NCI-H2107 (cell line): ENCODE results near the gene FER1L5.

Experiments
- DNase-seq: peaks from one replicate; lab custom pipeline; 2025; lab: John Stamatoyannopoulos, UW

Gene FER1L5

DNA sequence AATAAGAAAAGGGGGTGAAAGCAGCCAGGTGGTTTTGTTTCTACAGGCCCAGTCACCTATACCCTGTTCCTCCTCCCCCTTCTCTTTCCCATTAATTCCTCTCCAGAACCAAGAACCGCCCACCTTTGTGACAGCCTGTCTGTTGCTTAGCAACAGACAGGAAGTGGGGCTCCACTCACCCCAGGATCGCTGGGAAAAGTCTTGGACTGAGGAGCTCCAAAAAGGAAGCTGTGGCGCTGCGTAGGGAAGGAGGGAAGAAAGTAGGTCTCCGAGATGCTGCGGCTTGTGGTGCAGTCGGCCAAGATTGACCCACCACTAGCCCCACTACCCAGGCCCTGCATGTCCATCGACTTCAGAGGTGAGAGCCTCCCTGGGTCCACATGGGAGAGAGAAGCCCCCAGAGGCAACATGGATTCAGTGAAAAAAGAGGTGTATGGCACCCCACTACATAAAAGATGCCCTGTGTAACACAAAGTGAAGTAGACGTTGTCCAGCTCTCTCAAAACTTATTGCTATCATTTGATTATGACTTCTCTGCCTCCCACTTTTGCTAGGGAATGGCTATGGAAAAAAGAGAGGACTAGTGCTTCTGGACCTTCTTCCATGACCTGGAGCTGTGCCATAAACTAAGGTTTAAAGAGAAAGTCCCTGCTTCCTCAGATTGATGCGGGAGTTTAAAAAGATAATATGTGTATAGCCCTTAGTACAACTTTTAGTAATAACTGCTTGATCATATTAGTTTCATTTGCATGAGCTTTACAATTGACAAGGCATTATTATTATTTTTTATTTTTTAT is at the start of gene FER1L5:
TSS of gene FER1L5 (plus strand) at position 201 of the 797 bp plus-strand sequence. CDS start at position 274, 73 bp downstream.
- DNase-seq: no peak

DNA sequence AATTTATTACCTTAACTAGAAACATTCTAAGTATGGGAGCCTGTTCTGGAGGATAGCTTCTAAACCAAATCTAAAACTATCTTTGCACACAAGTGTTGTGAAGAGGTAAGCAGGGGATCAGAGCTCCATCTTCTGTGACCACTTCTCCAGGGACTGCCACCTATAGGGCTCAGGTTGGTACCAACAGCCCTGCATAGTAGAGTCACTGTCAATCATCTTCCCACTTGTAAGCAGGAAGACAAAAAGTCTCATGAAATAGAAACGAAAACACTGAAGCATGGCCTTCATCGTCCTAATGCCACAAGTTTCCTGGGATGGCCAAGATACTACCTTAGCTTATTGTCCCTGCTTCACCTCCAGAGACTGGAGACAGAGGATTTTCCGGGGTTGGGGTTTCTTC is 48.3 kb upstream of the FER1L5 start:
- no peak for DNase-seq

DNA sequence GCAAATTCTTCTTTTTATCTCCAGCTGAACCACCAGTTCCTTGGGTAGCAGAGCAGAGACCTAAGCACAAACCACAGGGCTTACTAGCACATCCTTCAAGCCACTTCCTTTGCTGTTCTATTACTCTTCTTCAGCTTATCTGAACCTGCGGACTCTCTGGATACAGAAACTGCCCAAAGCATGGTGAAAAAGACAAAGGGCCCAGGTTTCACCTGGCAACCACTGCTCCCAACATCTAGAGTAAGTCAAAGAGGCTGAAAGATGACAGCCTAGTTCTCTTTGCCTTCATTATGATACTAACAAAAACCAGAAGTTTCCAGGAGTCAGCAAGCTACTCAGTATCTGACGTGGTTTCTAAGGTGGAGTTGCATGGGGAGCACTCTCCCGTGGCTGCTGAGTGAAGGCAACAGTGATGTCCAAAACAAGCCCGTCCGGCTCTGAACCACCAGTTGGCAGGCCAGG is 47.8 kb upstream of the FER1L5 start:
- DNase-seq: no peak

DNA sequence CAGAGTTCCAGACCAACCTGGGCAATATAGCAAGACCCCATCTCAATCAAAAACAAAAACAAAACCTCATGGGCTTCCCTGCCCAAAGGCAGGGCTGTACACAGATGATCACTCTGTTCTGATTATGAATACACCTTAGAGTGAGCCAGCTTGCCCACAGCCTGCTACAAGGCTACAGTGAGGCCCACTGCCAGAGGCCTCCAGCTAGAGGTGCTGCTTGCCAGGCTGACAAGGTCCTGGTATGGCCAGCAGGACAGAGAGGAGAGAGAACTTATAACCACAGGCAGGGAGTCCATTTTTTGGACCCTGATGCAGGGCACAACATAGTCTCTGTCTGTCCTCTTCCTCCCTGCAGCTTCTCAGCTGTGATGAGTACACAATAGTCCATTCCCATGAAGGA is 46.0 kb upstream of the FER1L5 start:
- no peak for DNase-seq

DNA sequence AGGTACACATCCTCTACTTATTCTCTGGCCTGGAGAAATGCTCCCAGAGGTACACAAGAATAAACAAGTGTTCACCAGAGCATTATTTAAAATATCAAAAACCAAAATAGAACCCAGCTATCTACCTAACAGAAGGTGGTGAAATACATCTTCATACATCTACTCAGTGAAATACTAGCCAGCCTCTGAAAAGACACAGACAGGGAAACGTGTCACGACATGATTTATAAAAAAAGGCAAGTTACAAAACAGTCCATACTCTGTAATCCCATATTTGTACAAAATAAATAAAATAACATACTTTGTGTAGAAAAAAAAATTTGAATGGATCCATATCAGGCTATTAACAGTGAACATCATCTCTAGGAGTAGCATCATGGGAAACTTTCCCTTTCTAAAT is 42.6 kb upstream of the FER1L5 start:
- DNase-seq: no peak

DNA sequence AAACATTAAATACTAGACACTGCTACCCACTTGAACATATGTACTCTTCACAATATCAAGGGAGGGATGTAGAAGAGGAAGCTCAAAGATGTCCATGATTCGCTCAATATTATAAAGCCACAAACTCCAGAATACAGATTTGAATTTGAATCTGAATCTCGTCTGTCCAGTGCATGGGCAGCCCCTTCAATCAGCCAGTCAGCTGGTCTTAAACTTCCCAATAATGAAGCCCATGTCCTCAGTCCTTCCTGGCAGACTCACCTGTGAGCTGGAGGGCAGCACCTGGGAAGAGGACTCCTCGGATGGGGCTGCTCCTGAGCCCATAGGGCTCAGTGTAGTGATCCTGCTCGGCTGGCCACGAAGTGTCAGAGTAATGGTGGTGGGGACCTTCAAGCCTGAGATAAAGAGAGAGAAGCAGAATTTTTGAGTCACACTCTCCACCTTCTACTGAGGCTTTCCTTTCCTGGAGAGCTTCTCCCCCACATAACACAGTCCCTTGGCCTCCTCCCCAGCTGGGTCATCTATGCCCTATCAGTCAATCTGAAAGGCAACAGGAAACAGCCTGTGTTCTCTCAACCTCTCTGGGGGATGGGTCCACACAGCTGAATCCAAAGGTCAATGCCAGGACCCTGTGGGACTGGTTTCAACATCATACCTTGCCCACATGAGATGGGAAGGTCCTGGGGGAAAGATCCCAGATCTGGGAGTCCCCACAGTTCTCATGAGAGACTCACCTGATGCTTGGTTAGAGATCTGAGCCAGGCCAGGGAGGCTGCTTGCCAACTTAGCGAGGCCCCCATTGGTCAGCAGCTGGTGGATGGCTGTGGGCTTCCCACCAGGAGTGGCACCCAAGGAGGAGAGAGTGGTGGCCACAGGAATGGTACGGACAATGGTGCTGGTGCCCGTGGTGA is 40.9 kb upstream of the FER1L5 start:
- DNase-seq: no peak

DNA sequence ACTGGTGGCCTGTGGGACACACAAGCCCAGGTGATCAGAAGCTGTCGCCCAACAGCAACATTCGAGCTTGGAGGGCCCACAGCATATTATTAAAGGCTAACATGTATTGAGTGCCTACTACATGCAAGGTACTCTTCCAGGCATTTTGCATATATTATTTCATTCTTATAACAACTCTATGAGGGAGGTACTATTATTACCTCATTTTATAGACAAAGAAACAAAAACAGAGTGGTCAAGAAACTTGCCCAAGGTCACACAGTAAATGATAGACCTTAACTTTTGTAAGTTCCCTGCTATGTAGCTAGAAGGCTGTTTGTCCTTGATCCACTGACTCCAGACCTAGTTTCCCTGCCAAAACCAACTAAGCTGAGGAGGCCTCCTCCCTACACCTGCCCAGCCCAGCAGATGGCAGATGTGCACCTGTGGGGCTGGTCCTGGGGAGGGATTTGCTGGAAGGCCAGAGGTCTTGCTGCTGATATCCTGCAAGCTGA is 40.2 kb upstream of the FER1L5 start:
- no peak for DNase-seq

DNA sequence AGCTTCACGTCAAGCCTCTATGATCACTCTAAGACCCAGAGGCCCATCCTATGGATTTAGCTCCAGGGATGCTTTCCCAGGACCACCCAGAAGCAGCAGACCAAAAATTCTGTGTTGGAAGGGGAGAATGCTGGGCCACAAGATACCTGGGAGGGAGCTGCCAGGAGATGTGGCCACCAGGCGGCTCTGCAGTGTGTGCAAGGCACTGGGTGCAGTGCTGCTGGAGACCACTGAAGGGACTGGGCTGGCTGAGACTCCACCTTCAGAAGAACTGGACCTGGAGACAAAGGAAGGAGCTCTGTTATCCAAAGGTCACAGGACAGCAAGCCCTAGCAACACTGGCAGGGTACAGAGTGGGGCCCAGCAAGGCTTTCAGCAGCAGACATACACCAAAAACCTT is 38.5 kb upstream of the FER1L5 start:
- no peak for DNase-seq

DNA sequence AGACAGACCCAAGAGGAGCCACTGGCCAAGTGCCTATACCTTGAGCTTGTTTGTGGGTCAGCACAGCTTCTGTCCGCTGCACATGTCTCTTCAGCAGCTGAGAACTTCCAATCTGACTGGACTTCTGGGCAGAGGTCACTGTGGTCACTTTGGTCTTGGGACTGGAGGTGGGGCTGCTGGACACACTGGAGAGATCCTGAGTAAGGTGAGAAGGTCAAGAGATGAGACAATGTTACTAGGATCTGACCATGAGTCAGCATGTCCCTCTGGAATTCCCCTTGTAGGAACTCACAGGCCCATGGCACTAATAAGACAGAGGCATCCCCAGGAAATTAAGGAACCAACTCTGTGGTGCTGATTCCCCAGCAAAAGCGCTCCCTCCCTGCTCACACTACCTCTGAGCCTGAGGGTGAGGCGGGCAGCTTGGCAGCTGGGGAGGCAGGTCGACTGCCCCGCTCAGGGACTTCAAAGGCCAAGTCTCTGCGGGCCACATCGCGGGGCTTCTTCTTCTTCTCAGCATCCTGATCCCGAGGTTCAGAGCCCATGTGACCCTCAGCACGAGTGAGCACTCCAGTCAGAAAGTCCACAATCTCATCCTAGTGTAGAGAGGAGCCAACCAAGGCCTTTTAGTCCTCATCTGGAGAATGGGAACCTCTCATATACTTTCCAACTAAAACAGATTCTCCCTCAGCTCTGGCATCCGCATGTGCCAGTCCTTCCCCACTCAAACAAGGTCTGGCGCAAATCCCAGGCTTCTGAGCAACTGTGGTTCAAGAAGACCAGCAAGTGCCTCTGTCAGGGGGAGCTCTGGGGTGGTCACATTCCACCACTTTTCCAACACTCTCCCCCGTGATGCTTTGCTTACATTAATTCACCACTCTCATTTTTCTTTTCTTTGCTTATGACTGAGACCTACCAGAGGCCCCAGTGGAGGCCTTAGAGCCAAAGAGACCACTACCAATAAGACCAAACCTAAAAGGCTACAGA is 33.8 kb upstream of the FER1L5 start:
- DNase-seq: no peak

DNA sequence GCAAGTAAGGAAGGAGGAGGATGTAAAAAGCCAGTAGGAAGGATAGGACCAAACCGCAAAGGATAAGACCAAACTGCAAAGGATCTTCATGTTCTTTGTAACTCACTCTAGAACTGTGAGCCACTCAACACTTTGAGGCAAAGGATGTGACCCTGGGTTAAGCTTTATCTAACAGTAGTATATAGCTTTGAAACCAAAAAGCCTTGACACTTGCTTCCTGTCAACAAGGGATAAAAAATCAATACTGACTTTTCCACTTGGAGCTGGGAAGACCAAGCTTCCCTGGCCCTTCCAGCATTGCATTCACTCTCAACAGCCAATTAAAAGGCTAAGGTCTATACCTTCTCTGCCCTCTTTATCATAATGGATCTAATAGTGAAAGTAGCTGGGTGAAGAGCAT is 26.4 kb upstream of the FER1L5 start:
- DNase-seq: no peak

DNA sequence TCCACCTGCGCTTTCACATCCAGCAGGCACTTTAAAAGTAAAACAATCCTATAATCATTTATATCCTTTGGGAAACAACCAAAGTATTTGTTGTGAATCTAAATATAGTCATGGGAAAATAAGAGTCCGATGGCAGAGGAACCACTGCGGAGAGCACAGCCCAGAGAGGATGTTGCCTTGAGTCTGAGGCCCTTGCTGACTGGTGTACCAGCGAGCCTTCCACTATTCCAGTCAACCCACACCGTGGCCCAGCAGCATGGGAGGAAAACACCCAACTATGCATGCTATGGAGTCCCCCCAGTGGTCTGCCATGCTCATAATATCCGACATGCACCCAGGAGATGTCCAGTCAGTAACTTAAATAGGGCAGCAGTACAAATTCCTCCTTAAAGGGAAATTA is 26.0 kb upstream of the FER1L5 start:
- DNase-seq: no peak

DNA sequence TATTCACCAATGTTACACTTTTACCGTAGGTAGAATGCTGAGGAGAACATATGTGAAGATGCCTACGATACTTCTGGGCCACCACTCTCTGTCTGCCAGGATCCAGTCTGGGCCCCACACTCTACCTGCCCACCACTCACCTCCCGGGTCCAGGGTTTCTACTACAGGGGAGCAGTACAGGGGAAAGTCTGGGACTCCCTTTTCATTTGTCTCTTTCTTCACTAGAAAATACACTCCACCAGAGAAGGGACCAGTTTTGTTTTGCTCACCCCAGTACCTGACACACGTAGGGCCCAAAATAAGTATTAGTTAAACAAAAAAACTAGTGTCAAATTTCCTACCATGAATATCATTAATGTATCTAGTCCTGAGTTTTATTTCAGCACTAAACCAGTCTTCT is 25.6 kb upstream of the FER1L5 start:
- no peak for DNase-seq

DNA sequence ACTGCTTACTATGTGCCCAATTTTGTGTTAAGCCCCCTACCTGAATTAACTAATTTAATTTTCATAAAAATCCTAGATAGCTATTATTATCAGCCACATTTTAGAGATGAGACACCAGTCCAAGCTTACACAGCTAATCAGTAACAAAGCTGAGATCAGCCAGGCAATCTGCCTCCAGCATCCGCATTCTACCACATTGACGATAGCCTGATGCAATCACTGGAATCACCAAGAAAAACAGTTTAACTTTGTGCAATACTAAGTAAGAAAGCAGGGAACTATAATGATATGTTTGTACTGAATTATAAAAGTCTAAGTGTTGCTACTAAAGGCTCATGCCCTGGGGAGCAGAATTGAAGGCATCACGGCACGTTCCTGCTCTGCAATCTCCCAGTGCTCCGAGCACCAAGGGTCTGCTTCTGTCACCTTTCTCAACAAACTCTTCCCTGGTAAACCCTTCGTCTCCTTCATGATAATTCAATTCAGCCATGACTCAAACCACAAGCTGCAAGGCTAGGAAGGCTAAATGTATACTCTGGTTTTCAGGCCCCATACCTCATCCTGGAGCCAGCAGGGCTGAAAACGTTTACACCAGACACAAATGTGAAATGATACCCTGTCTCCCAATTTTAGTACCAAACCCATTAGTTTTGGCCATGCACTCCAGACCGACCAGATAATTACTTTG is 23.8 kb upstream of the FER1L5 start:
- no peak for DNase-seq

DNA sequence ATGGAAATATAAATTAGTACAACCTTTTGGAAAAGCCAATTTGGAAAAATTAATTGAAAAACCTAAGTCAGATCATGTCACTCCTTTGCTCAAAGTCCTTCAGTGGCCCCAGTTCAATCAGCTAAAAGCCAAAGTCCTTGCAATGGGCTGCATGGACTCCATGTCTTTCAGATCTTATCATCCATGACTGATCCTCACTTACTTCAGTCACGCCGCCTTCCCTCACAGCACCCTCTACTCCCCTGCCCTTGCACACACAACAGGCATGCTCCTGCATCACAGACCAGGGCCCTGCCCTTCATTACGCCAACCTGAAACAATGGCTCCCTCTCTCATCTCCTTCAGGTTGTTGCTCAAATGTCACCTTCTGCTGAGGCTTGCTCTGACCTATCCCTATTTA is 20.0 kb upstream of the FER1L5 start:
- DNase-seq: no peak

DNA sequence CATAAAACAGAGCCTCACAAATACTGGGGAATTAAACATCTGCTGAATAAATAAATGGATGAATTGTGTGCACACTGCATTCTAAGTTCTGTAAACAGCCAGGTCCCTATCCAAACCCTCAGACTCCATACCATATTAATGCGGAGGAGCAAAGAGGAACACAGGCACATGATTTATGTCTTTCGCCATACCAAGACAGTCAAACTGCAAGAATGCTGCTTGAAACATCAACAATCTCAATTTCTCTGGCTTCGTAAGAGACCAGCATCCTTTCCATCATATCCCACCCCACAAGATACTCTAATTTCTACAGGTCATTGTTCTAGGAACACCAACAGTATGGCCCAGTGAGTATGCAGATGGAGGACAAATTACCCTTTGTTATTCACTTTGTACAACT is 19.4 kb upstream of the FER1L5 start:
- no peak for DNase-seq

DNA sequence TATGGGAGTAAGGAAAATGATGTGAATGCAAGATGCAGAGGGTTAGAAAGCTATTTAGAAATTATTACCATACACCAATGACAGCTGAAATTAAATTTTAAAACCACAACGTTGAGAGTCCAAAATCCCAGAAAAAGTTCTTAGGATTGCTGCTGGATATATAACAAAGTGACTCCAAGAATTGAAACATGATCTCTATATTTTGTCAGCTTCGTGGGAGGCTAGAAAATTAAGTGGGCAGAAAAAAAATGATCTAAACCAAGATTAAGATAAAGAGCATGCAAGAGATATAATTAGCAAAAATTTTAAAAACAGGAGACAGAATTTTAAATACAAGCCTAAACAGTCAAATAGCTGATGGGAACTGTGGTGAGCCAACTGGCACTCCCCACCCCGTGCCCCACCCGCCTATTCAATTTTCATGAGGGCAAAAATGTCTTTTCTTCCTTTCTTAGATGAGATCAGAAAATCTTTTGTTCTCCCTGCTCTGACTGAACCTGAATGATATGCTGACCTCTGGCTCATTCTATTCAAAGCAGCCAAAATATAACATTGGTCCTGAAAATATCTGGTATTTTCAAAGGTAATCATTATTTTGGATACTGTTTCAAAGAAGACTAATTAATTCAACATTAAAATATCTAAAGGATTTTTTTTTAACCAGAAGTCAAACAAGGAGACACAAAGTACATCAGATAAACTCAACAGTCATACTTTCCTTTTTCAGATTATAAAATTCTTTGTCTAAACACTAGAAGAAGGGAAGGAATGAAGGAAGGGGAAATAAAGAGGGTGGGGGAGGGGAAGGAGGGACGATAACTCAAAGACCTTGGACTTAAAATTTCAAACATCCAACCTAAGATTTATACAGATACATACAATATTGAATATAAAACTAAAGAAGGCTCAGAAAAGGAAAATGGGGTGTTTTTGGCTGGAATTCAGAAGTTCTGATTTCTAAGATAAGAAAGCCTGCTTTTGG is 16.7 kb upstream of the FER1L5 start:
- DNase-seq: no peak

DNA sequence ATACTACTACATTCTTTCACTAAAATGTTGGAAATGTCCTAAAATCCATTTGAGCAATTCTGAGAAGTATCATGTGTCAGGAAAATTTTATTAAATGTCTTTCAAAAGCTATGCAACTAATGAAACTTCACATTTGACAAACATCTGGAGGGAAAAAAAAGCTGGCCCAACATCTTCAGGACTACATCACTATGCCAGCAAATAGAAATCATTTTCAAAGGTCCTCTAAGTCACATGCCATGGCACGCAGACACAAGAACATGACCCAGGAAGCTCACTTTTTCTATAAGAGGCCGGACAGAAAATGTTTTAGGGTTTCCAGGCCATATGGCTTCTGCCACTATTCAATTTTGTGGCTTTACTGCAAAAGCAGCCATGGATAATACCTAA is 16.0 kb upstream of the FER1L5 start:
- no peak for DNase-seq

DNA sequence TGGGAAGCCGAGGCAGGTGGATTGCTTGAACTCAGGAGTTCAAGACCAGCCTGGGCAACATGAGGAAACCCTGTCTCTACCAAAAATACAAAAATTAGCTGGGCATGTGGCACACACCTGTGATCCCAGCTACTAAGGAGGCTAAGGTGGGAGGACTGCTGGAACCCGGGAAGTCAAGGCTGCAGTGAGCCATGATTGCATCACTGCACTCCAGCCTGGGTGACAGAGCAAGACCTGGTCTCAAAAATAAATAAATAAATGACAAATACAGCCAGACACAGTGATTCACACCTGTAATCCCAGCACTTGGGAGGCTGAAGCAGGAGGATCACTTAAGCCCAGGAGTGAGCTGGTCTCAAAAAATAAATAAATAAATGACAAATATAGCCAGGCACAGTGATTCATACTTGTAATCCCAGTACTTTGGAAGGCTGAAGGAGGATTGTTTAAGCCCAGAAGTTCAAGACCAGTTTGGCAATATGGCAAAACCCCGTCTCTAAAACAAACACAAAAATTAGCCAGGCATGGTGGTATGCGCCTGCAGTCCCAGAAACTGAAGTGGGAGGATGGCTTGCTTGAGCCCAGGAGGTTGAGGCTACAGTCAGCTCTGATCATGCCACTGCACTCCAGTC is 10.6 kb upstream of the FER1L5 start:
- no peak for DNase-seq

DNA sequence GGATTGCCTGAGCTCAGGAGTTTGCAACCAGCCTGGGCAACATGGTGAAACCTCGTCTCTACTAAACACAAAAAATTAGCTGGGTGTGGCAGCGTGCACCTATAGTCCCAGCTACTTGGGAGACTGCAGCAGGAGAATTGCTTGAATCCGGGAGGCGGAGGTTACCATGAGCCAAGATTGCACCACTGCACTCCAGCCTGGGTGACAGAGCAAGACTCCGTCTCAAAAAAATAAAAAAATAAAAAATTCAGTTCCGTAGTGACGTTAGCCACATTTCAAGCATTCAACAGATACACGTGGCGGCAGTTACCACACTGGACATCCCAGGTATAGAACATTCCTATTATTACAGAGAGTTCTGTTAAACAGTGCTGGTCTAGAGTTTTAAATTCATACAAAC is 8.9 kb upstream of the FER1L5 start:
- DNase-seq: no peak
